HG03575 (cell line): Measurements from ENCODE around the gene FBXW11.
A peak's percentile ranks its signal among the peaks of the same experiment; 100 is the strongest.

Experiments used
- ATAC-seq: cut with Tn5 transposase; IDR thresholded peaks from one replicate; pipeline ENCODE4 v1.9.1; 2021; ENCODE audit not compliant: unreplicated experiment, insufficient number of reproducible peaks, low FRiP score; ENCODE audit errors: extremely low read depth

The FBXW11 gene

DNA sequence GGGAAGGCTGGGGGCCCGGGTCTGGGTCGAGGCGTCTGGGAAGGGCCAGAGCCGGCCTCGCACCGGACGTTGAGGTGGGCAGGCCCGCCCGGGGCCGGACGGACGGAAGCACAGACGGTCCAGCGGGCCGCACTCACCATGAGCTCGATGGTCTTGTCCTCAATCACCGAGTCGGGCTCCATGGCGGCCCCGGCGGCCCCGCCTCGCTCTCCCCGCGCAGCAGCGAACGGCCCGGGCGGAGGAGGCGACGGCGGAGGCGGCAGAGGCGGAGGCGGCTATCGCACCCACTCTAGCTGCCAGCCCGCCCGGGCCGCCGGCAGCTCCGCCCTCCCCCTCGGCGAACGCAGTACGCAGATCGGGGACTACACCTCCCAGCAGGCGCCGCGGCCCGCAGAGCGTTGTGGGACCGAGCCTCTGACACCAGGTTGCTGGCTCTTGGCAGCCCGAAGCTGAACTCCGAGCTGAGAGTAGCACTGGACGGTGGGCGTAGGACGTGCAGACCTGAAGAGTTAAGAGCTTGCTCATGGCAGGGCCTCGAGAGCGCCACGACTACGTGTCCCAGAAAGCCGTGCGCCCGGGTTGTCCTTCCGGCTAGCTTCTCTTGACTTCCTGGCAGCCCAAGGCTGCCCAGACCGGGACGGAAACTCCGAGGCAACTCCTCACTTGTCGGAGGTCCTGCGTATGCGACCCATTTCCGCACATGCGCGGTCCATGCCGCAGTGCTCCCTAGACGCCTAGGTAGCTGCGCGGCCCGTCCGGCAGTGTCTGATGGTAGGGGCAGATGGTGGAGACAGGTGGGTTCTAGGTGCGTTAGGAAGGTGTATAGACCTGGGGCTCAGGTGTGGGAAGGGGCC, at the start of gene FBXW11:
Gene FBXW11, minus strand, starts transcription at position 318 of the 854 bp plus-strand sequence. Its CDS starts 136 bp downstream, at position 182.
- peak; percentile 38 for ATAC-seq

DNA sequence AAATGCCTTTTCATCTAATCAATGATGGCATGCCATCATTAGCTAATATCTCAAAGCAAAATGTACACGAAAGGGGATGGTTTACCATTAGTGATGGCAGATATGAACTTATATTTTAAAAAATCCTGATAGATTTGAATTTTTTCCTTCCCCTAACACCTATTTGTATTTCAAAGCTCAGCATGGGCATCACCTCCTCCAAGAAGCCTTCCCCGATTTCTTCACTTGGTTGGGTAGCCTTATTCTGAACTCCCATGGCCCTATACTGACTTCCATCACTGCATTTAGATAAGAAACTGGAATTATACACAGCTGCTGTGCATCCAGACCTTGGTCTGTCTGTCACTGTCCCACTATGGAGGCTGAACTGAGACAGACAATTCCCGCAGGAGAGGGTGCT, 49.6 kb upstream of the FBXW11 start:
- no peak for ATAC-seq

DNA sequence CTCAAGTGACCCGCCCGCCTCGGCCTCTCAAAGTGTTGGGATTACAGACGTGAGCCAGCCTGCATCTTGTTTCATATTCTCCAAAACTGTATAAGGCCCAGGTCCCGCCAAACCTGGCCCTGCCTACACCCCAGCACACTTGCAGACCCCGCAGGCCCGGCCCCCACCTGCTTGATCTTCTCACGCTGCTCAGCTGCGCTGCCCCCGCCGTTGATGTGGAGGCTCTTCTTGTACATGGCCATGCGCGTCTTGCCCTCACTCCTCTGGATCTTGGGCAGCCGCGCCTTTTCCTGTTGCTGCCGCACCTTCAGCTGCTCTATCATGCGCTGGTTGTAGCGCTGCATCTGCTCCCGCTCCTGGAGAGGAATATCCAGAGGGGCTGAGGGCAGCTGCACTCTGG, 49.0 kb upstream of the FBXW11 start:
- ATAC-seq, result no peak

DNA sequence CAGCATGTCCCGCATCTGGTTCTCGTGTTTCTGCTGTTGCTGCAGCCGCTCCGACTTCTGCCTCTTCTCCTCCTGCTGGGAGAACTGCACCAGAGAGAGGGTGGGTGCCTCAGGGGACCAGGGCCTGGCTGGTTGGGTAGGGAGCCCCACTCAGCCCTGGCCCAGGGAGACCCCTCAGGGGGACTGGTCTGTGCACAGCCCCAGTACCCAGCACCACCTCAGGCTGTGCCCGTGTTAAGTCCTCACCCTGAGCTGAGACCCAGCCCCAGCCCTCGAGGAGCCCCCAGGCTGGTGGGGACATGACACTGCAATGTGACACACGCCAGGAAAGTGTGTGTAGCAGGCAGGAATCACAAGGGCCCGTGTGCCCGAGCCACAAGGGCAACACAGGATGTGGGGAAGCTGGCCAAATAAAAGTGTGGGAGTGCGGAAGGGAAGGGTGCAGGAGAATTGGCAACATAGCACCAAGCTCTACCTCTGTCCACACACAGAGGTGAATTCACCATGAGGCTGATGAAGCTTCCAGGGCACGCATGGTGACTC, 48.2 kb upstream of the FBXW11 start:
- ATAC-seq, result no peak

DNA sequence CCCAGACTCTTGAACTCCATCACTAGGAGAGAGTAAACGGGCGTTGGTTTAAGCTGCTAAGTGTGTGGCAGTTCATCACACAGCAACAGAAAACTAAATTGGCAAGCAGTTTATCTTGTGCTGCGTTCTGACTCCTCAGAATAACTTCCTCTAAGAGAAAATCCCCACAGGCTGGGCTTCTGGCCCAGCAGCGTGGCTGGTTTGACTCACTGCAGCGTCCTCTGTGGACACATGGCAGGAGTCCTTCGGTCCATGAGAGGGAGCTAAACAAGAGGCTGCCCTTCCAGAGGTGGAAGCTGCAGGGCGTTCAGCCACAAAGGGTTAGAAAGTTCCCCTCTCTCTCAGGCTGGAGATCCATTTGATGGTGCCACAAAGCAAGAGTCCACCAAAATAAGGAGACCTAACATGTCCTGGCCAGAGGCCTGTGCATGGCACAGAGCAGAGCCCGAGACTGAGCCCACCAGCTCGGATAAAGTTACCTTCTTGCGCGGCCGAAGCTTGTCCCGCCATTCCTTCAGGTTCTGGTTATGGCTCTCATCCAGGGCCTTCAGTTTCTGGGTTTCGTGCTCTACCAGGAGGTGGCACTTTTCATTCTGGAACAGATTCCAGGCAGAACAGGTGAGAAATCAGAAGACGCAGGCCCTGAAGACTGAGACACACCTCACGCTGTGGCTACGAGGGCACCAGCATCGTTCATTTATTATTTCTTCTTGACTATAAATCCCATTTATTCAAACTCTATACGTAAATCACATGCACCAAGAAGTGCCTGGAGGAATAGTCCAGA, 46.2 kb upstream of the FBXW11 start:
- ATAC-seq, result no peak

DNA sequence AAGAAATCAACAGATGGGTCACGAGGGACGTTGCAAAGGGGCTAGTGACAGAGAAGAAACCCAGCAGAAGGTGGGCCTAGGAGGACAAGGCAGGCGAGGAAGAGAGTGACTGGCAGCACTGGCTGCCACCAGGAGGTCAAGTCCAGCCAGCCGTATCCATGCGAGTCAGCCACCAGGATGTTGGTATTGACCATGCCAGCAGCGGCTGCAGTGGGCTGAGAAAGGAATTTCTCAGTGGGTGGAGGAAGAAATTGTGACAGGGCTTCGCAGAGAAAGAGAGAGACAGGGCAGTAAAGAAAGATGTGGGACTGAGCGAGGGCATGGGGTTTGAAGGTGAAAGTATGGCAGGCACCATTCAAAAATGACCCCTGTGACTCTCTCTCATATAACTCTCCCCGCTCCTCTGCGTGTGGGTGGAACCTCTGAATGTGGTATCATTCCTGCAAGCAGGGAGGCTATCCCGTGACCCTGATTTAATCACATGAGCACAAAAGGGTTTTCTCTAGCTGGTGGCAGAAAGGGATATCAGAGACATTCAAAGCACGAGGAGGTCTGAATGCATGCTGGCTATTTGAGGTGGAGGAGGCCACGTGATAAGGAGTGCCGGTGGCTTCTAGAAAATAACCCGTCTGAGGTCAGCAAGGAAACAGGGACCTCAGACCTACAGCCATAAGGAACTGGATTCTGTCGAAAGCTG, 45.4 kb upstream of the FBXW11 start:
- no peak for ATAC-seq

DNA sequence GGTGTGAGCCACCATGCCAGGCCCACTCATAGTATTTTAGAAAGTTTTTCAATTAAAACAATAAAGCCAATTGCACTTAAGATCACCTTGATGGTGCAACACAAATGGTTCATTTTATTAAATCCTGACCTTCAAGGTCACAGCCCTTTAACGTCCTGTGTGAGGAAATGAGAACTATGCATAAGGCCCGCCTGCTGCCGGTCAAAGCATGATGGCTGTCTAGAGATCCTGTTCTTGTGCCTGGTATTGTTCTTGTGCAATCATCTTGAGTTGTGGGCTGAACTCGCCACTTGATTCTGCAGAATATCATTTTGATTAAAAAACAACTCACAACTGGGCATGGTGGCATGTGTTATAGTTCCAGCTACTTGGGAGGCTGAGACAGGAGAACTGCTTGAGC, 43.6 kb upstream of the FBXW11 start:
- ATAC-seq, result no peak

DNA sequence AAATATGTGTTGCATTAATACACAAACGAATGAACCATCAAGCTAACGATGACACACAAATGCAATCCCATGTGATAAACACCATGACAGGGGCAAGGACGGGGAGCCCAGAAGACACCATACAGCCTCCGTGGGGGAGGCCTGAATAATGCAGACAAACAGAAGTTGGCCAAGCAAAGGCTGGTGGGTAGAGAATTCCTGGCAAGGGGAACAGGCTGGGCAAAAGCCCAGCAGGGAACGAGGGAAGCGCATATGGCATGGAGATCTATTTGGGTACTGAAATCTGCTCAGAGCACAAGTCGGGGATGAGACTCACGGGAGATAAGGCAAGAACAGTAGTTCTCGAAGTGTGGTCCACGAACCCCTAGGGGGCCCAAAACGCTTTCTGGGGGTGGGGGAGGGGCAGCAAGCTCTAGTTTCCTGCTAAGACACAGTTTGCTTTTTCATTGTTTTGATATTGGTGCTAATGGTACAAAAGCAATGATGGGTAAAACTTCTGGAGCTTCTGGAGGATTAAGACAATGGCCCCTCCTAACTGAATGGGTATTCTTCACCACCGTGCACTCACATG, 42.9 kb upstream of the FBXW11 start:
- ATAC-seq, result no peak

DNA sequence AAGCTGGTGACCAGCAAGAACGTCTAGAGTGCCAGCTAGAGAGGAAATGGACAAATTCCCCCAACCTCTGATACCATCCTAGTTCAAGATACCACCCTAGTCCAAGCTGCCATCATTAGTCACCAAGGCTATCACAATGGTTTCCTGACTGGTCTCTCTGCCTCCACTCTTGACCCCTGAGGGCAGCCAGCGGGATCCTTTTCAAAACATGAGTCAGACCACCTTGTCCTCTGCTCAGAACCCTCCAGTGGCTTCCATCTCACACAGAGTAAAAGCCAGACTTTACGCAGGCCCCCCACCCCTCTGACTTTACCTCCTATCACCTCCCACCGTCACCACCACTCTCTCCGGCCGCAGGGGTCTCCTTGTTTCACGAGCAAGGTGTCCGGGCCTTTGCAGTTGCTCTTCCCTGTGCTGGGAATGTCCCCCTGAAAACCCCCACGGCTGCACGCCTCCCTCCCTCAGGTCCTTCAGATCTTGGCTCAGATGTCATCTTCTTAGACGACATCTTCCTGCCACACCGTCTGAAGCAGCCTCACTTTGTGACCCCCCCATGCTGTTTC, 42.2 kb upstream of the FBXW11 start:
- ATAC-seq, result no peak

DNA sequence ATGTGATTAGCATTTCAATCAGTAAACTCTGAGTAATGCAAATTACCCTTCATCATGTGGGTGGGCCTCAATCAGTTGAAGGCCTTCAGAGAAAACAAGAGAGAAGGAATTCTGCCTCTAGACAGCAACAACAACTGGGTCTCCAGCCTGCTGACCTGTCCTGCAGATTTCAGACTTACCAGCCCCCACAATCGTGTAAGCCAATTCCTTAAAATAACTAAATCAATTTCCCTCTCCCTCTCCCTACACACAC, 41.7 kb upstream of the FBXW11 start:
- no peak for ATAC-seq

DNA sequence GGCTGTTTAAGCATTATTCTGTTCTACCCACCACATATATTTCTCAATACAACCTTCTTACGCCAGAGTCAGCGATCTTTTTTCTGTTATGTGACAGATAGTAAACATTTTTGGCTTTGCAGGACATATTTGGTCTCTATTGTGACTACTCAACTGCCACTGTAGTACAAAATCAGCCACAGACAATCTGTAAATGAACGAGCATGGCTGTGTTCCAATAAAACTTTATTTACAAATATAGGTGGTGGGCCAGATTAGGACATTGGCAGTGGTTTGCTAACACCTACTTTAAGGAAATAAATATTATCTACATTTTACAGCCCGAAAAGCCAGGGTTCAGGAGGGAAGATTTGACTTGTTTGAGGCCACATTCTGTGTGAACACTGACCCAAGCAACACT, 40.2 kb upstream of the FBXW11 start:
- ATAC-seq, result no peak

DNA sequence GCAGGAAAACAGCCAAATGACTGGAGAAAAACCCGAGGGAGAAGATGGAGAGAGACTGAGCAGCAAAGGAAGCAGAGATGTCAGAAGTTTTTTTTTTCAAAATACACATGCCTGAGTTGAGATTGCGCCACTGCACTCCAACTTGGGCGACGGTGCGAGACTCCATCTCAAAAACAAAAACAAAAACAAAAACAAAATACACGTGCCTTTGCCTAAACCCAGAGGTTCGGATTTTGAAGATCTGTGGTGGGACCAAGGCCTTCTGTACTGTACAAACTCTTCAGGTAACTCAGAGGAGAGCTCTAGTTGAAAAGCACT, 38.8 kb upstream of the FBXW11 start:
- ATAC-seq, result no peak

DNA sequence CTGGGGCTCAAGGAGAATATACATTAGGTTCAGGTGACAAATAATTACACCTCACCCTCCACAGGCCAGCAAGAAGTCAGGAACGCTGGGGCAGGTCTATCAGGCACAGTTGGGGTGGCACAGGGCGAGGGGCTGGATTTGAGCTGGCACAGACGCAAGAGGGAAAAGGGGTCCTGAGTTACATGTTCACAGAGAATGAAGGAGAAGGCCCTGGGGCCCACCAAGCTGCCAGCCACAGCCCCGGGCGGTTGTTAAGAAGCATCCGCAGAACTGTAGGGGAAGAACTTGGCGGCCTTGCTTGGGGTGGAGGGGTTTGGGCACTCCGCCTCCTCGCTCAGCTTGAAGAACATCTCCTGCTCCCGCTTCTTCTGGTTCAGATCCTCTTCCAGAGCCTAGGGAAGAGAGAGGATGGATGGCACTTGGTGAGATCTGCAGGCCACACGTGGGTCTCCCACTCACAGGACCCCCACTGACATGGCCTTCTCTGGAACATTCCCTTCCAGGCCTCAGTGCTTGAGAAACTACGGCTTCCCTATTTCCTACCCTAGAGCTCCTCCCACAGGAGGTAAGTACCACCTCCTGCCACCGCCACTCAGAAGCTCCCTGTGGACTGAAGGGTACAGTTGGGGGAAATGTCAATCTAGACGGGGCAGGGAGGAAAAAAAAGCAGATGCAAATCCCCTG, 38.3 kb upstream of the FBXW11 start:
- no peak for ATAC-seq

DNA sequence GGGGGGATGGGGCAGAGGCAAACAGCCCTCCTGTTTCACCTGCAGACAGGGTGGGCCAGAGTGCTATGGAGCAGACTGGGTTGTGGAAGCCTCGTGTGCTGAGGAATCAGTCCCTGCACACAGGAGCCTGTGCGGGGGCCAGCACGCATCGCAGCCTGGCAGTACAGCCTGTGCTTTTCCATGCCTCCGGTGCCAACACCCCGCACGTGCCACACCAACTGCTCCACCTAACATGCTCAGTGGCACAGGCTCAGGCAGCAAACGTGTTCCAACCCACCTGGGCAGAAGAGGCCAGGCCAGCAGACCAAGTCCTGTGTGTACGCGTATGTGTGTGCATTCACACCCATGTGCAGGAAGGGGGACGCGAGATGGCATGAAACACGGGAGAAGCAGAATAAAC, 37.4 kb upstream of the FBXW11 start:
- no peak for ATAC-seq

DNA sequence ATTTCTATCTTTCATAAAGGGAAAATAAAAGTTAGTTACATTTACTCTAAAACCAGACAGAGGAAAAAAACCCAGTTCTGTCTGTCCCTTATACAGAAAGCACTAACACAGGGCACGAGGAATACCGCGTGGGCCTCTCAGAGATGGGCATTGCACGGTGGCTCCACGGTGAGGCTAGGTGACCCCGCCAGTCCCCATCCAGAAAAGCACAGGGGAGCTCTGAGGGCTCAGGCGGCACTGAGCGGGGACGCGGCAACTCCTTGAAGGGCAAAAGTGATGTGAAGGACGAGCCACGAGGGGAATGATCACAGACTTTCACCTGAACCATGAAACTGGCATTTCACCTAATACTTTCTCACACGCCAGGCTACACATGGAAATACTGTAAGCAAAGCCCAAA, 35.7 kb upstream of the FBXW11 start:
- ATAC-seq, result no peak

DNA sequence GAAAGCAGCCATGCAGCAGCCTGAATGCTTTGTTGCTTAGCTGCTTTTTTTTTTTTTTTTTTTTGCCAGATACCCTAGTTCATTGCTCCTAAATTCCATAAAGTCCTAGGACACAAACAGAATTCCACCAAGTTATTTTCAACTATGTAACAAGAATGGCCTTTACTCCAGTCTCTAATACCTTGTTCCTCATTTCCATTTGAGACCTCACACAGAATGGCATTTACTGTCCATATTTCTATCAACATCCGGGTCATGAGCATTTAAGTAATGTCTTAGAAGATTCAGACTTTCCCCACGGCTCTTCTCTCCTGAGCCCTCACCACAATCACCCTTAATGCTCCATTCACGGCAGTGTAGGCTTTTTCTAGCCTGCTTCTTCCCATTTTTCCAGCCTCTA, 31.7 kb upstream of the FBXW11 start:
- no peak for ATAC-seq

DNA sequence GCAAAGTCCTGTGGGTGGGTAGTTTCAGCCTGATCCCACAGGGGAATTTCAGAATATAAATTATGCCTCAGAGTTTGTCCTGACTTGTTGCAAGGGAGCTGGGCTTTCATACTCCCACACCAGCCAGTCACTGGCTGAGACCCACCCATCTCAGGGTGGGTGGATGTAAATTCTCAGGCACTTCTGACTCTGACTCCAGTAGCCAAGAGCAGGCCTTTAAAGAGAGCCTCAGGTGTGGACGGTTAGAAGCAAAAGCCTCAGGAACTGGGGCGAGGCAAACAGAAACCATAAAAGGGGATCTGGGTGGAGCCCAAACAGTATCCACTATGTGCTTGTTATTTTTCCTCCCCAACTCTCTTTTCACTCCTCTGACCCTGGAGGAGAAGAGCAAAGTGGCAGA, 28.6 kb upstream of the FBXW11 start:
- ATAC-seq, result no peak

DNA sequence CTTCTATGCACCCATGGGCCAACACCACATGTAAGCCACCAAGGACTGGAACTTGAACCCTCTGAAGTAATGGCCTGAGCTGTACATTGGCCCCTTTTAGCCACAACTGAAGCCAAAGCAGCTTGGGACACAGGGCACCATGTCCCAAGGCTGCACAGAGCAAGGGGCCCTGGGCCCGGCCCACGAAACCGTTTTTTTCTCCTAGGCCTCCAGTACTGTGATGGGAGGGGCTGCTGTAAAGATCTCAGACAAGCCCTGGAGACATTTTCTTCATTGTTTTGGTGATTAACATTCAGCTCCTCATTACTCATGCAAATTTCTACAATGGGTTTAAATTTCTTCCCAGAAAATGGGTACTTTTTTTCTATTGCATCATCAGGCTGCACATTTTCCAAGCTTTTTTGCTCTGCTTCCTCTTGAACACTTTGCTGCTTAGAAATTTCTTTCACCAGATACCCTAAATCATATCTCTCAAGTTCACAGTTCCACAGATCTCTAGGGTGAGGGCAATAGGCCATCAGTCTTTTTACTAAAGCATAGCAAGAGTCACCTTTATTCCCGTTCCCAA, 25.5 kb upstream of the FBXW11 start:
- no peak for ATAC-seq
